HG03175 (cell line): ENCODE measurements around the gene ATP8A2.

ENCODE experiments used
- ATAC-seq: cut with Tn5 transposase; IDR thresholded peaks from one replicate; pipeline ENCODE4 v1.9.1; 2021; ENCODE audit warnings: mild to moderate bottlenecking, moderate library complexity; ENCODE audit not compliant: unreplicated experiment

Gene ATP8A2

GRCh38 chr13:25905611-25906010 is 533.8 kb downstream of the ATP8A2 start:
- ATAC-seq = no peak

- no peak for ATAC-seq
Measured at GRCh38 chr13:25906191-25906661, 534.5 kb downstream of the ATP8A2 start.

GRCh38 chr13:25908366-25908765 is 536.6 kb downstream of the ATP8A2 start:
- no peak for ATAC-seq

GRCh38 chr13:25910243-25910642 is 538.5 kb downstream of the ATP8A2 start:
- no peak for ATAC-seq

- ATAC-seq = no peak
Measured at GRCh38 chr13:25910991-25911419, 539.2 kb downstream of the ATP8A2 start.

GRCh38 chr13:25912961-25913360 is 541.2 kb downstream of the ATP8A2 start:
- no peak for ATAC-seq

- ATAC-seq = no peak
Measured at GRCh38 chr13:25915840-25916518, 544.2 kb downstream of the ATP8A2 start.

GRCh38 chr13:25920277-25920676 is 548.5 kb downstream of the ATP8A2 start:
- no peak for ATAC-seq

- ATAC-seq = no peak
Measured at GRCh38 chr13:25920931-25921330, 549.2 kb downstream of the ATP8A2 start.

- no peak for ATAC-seq
Measured at GRCh38 chr13:25922376-25922775, 550.6 kb downstream of the ATP8A2 start.

- ATAC-seq = no peak
Measured at GRCh38 chr13:25923217-25924085, 551.7 kb downstream of the ATP8A2 start.

- ATAC-seq = no peak
Measured at GRCh38 chr13:25927363-25927762, 555.6 kb downstream of the ATP8A2 start.

- no peak for ATAC-seq
Measured at GRCh38 chr13:25927932-25928331, 556.2 kb downstream of the ATP8A2 start.

- ATAC-seq = no peak
Measured at GRCh38 chr13:25928941-25929505, 557.2 kb downstream of the ATP8A2 start.

GRCh38 chr13:25929816-25930215 is 558.0 kb downstream of the ATP8A2 start:
- ATAC-seq = no peak

- ATAC-seq = no peak
Measured at GRCh38 chr13:25930653-25931052, 558.9 kb downstream of the ATP8A2 start.

GRCh38 chr13:25932365-25932764 is 560.6 kb downstream of the ATP8A2 start:
- no peak for ATAC-seq

- no peak for ATAC-seq
Measured at GRCh38 chr13:25933520-25933919, 561.7 kb downstream of the ATP8A2 start.

GRCh38 chr13:25934127-25934526 is 562.4 kb downstream of the ATP8A2 start:
- ATAC-seq = no peak

- no peak for ATAC-seq
Measured at GRCh38 chr13:25939961-25940687, 568.4 kb downstream of the ATP8A2 start.

GRCh38 chr13:25943081-25943480 is 571.3 kb downstream of the ATP8A2 start:
- ATAC-seq = no peak
